ENCODE data around the gene DKKL1. TPM values are rescaled to one million over a fixed set of nuclear protein-coding genes. Genes with fewer than 3 reads are reported as not detected.

The DKKL1 gene
- total and polyA plus RNA-seq, 2 experiments from 2014 or later = 0.76 to 2.9 TPM

DNA sequence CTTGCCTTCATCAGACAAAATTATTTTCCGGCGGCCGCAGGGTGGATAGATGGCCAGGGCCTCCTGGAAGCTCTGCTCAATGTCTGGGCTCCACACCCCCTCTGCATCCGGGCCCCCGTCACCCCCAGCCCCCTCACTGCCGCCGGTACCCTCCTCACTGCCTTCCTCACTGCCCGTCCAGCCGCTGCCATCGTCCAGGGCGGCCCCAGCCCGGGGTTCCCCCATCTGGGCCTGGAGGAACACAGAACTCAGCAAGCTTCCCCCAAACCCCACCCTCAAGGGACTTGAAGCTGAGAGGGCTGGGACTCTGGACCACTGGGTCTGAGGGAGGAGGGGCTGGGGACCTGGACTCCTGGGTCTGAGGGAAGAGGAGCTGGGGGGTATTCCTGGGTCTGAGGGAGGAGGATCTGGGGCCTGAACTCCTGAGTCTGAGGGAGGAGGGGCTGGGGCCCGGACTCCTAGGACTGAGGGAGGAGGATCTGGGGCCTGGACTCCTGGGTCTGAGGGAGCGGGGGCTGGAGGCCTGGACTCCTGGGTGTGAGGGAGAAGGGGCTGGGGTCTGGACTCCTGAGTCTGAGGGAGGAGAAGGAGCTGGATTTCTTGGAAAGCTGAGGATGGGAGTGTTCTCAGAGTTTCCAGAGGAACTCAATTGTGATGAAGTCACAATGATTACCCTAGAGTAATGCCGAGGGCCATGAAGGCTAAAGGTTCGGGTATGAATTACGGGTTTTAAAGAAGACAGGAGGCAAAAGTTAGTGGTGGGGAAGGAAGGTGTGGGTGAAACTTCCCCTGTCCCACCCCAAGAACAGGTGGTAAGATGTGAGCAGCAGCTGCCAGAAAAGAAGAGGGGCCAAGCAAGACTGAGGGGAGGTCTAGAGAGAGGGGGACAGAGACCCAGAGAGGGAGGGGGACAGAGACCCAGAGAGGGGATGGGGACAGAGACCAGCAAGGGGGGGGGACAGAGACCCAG lies 3.5 kb upstream of the DKKL1 start:
- peaks cover 25% of the 10 kb centered on the region for H3K27me3 Mint-ChIP-seq (ENCODE audit: insufficient read depth, low read depth, poor library complexity)
- no peak overlapping the region; the same call in 2 of the 3 replicates for H3K4me3 Mint-ChIP-seq
- peak overlapping the region; percentile 99 for H3K4me3 ChIP-seq
- TF ChIP-seq EZH2phosphoT487 (IDR thresholded peaks at IDR 0.05; ENCODE audit: unreplicated experiment) (no peak), NANOG (IDR thresholded peaks at IDR 0.05; ENCODE audit: borderline replicate concordance) (no peak), STAT1 (IDR thresholded peaks at IDR 0.05; ENCODE audit: unreplicated experiment) (no peak), EZH2 (IDR thresholded peaks at IDR 0.05; ENCODE audit: low read depth, unreplicated experiment) (no peak), POLR2AphosphoS5 (IDR thresholded peaks at IDR 0.05; ENCODE audit: low read depth) (no peak), CREB1 (CRISPR knock-in tag; IDR thresholded peaks at IDR 0.05; ENCODE audit: low read depth) (no peak), JUNB (IDR thresholded peaks at IDR 0.05; ENCODE audit: unreplicated experiment) (no peak), ZNF331 (CRISPR knock-in tag; IDR thresholded peaks at IDR 0.05; ENCODE audit: low read depth) (no peak), ZNF114 (CRISPR knock-in tag; IDR thresholded peaks at IDR 0.05) (no peak)
- TF ChIP-seq, protein P1, sequence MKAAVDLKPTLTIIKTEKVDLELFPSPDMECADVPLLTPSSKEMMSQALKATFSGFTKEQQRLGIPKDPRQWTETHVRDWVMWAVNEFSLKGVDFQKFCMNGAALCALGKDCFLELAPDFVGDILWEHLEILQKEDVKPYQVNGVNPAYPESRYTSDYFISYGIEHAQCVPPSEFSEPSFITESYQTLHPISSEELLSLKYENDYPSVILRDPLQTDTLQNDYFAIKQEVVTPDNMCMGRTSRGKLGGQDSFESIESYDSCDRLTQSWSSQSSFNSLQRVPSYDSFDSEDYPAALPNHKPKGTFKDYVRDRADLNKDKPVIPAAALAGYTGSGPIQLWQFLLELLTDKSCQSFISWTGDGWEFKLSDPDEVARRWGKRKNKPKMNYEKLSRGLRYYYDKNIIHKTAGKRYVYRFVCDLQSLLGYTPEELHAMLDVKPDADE (IDR thresholded peaks at IDR 0.05) = no peak
- TF ChIP-seq, protein P2, sequence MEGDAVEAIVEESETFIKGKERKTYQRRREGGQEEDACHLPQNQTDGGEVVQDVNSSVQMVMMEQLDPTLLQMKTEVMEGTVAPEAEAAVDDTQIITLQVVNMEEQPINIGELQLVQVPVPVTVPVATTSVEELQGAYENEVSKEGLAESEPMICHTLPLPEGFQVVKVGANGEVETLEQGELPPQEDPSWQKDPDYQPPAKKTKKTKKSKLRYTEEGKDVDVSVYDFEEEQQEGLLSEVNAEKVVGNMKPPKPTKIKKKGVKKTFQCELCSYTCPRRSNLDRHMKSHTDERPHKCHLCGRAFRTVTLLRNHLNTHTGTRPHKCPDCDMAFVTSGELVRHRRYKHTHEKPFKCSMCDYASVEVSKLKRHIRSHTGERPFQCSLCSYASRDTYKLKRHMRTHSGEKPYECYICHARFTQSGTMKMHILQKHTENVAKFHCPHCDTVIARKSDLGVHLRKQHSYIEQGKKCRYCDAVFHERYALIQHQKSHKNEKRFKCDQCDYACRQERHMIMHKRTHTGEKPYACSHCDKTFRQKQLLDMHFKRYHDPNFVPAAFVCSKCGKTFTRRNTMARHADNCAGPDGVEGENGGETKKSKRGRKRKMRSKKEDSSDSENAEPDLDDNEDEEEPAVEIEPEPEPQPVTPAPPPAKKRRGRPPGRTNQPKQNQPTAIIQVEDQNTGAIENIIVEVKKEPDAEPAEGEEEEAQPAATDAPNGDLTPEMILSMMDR (conservative IDR thresholded peaks at IDR 0.05; ENCODE audit: low read depth in 2 of 2) = no peak
- TF ChIP-seq, protein P3, sequence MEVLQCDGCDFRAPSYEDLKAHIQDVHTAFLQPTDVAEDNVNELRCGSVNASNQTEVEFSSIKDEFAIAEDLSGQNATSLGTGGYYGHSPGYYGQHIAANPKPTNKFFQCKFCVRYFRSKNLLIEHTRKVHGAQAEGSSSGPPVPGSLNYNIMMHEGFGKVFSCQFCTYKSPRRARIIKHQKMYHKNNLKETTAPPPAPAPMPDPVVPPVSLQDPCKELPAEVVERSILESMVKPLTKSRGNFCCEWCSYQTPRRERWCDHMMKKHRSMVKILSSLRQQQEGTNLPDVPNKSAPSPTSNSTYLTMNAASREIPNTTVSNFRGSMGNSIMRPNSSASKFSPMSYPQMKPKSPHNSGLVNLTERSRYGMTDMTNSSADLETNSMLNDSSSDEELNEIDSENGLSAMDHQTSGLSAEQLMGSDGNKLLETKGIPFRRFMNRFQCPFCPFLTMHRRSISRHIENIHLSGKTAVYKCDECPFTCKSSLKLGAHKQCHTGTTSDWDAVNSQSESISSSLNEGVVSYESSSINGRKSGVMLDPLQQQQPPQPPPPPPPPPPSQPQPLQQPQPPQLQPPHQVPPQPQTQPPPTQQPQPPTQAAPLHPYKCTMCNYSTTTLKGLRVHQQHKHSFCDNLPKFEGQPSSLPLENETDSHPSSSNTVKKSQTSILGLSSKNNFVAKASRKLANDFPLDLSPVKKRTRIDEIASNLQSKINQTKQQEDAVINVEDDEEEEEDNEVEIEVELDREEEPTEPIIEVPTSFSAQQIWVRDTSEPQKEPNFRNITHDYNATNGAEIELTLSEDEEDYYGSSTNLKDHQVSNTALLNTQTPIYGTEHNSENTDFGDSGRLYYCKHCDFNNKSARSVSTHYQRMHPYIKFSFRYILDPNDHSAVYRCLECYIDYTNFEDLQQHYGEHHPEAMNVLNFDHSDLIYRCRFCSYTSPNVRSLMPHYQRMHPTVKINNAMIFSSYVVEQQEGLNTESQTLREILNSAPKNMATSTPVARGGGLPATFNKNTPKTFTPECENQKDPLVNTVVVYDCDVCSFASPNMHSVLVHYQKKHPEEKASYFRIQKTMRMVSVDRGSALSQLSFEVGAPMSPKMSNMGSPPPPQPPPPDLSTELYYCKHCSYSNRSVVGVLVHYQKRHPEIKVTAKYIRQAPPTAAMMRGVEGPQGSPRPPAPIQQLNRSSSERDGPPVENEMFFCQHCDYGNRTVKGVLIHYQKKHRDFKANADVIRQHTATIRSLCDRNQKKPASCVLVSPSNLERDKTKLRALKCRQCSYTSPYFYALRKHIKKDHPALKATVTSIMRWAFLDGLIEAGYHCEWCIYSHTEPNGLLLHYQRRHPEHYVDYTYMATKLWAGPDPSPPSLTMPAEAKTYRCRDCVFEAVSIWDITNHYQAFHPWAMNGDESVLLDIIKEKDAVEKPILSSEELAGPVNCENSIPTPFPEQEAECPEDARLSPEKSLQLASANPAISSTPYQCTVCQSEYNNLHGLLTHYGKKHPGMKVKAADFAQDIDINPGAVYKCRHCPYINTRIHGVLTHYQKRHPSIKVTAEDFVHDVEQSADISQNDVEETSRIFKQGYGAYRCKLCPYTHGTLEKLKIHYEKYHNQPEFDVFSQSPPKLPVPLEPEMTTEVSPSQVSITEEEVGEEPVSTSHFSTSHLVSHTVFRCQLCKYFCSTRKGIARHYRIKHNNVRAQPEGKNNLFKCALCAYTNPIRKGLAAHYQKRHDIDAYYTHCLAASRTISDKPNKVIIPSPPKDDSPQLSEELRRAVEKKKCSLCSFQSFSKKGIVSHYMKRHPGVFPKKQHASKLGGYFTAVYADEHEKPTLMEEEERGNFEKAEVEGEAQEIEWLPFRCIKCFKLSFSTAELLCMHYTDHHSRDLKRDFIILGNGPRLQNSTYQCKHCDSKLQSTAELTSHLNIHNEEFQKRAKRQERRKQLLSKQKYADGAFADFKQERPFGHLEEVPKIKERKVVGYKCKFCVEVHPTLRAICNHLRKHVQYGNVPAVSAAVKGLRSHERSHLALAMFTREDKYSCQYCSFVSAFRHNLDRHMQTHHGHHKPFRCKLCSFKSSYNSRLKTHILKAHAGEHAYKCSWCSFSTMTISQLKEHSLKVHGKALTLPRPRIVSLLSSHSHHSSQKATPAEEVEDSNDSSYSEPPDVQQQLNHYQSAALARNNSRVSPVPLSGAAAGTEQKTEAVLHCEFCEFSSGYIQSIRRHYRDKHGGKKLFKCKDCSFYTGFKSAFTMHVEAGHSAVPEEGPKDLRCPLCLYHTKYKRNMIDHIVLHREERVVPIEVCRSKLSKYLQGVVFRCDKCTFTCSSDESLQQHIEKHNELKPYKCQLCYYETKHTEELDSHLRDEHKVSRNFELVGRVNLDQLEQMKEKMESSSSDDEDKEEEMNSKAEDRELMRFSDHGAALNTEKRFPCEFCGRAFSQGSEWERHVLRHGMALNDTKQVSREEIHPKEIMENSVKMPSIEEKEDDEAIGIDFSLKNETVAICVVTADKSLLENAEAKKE (CRISPR knock-in tag; IDR thresholded peaks at IDR 0.05) = no peak
- TF ChIP-seq, protein P4, sequence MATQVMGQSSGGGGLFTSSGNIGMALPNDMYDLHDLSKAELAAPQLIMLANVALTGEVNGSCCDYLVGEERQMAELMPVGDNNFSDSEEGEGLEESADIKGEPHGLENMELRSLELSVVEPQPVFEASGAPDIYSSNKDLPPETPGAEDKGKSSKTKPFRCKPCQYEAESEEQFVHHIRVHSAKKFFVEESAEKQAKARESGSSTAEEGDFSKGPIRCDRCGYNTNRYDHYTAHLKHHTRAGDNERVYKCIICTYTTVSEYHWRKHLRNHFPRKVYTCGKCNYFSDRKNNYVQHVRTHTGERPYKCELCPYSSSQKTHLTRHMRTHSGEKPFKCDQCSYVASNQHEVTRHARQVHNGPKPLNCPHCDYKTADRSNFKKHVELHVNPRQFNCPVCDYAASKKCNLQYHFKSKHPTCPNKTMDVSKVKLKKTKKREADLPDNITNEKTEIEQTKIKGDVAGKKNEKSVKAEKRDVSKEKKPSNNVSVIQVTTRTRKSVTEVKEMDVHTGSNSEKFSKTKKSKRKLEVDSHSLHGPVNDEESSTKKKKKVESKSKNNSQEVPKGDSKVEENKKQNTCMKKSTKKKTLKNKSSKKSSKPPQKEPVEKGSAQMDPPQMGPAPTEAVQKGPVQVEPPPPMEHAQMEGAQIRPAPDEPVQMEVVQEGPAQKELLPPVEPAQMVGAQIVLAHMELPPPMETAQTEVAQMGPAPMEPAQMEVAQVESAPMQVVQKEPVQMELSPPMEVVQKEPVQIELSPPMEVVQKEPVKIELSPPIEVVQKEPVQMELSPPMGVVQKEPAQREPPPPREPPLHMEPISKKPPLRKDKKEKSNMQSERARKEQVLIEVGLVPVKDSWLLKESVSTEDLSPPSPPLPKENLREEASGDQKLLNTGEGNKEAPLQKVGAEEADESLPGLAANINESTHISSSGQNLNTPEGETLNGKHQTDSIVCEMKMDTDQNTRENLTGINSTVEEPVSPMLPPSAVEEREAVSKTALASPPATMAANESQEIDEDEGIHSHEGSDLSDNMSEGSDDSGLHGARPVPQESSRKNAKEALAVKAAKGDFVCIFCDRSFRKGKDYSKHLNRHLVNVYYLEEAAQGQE (IDR thresholded peaks at IDR 0.05; ENCODE audit: unreplicated experiment) = no peak
- peaks cover 22% of the 10 kb centered on the region for H3K4me1 Mint-ChIP-seq
- H3K27ac Mint-ChIP-seq = peak overlapping the region; percentile 98; the same call in 1 of the 2 replicates
- H4K20me1 ChIP-seq (replicated peaks; ENCODE audit: insufficient read depth) = no peaks in the 10 kb centered on the region; the same call in 1 of the 2 replicates
- no peaks in the 10 kb centered on the region for H3K27me3 ChIP-seq (ENCODE audit: insufficient read depth)
- H3K27ac ChIP-seq (ENCODE audit: low read depth) = peak overlapping the region; percentile 72
- H3F3A ChIP-seq (replicated peaks; ENCODE audit: low read depth) = peaks cover 6% of the 10 kb centered on the region; the same call in 1 of the 2 replicates
- no peak for DNase-seq (ENCODE audit: low spot score)
- no peak for ATAC-seq
- H3K36me3 Mint-ChIP-seq (ENCODE audit: low read depth) = peaks cover 51% of the 10 kb centered on the region
- H3K4me2 ChIP-seq = 0 out of 2 replicates have a peak overlapping the region, but pooled peaks have one; percentile 94
- H3K79me2 ChIP-seq (replicated peaks; ENCODE audit: insufficient read depth) = peaks cover 36% of the 10 kb centered on the region
- H2AFZ ChIP-seq = no peak overlapping the region
- H3K4me1 ChIP-seq (ENCODE audit: insufficient read depth) = peaks cover 5% of the 10 kb centered on the region; the same call in 1 of the 2 replicates
- H3K9me2 ChIP-seq (ENCODE audit: insufficient read depth) = no peaks in the 10 kb centered on the region
- H3K9me3 Mint-ChIP-seq = peaks cover 5% of the 10 kb centered on the region; the same call in 1 of the 3 replicates
- H3K36me3 ChIP-seq (ENCODE audit: insufficient read depth) = peaks cover 15% of the 10 kb centered on the region; the same call in 1 of the 2 replicates

All from GM23338 (cell line).